ENCODE data around the gene TENM4. TPM values are rescaled to one million over a fixed set of nuclear protein-coding genes. Genes with fewer than 3 reads are reported as not detected.

Gene TENM4
- polyA plus RNA-seq, 1 of the 3 experiments (the other 2 are of a cell fraction) = 16.7 TPM

- no peak overlapping the region for H3K9ac ChIP-seq
- peak overlapping the region in 1 of 2 experiments; percentile 73; a peak in 2 of 4 replicates for H3K27ac ChIP-seq (ENCODE audit: low read depth in 2 of 2, low read length in 1 of 2)
- H4K20me1 ChIP-seq (ENCODE audit: insufficient read depth) = no peaks in the 10 kb centered on the region
- 59% methylated on average over 13 of the region's 16 CpGs for WGBS (ENCODE audit: low lambda C conversion rate)
- H3K4me3 ChIP-seq (ENCODE audit: low read depth in 2 of 2, low read length in 1 of 2) = no peak overlapping the region; a peak in 1 of 4 replicates
- H3K36me3 ChIP-seq (replicated peaks in 1 of 2; ENCODE audit: control insufficient read depth in 1 of 2, insufficient read depth in 2 of 2, low read length in 1 of 2) = no peaks in the 10 kb centered on the region
- POLR2A ChIA-PET = interaction anchor here (0.5 to 1.0 kb wide), 2 partner anchors 34 to 37 kb away, joined by 3 to 4 read pairs; no protein-coding TSS in a partner anchor
- TF ChIP-seq EP300 (IDR thresholded peaks at IDR 0.05; ENCODE audit: borderline replicate concordance in 1 of 2, low read depth in 1 of 2, low read length in 1 of 2) (peak in 1 of 2 experiments; percentile 21; a peak in 1 of 4 replicates), CTCF (IDR thresholded peaks at IDR 0.05) (peak; percentile 70), ELF1 (IDR thresholded peaks at IDR 0.05) (no peak), SMC3 (IDR thresholded peaks at IDR 0.05; ENCODE audit: low read depth, low read length) (peak; percentile 68), JUND (IDR thresholded peaks at IDR 0.05) (no peak), RAD21 (IDR thresholded peaks at IDR 0.05; ENCODE audit: low read length) (peak; percentile 72), TCF12 (IDR thresholded peaks at IDR 0.05) (0 out of 2 replicates have a peak, but pooled peaks have one; percentile 4)
- no peaks in the 10 kb centered on the region for H3K79me2 ChIP-seq (ENCODE audit: insufficient read depth)
- H3F3A ChIP-seq (replicated peaks; ENCODE audit: insufficient read depth) = no peaks in the 10 kb centered on the region
- no peaks in the 10 kb centered on the region for H3K27me3 ChIP-seq (ENCODE audit: insufficient read depth)
- no peak overlapping the region for H3K4me2 ChIP-seq
- H2AFZ ChIP-seq (ENCODE audit: low read depth) = no peak overlapping the region
- no peaks in the 10 kb centered on the region for H3K9me3 ChIP-seq
- no peaks in the 10 kb centered on the region for H3K9me2 ChIP-seq
- H3K4me1 ChIP-seq (ENCODE audit: control insufficient read depth in 1 of 2, insufficient read depth in 2 of 2, low read depth in 1 of 2, low read length in 1 of 2) = peaks cover 6 to 63% of the 10 kb centered on the region in 2 experiments; a peak in 3 of 4 replicates
- CTCF ChIA-PET = interaction anchor here (0.5 to 3.2 kb wide), 21 partner anchors 8 to 418 kb away, joined by 3 to 25 read pairs (median 3); no protein-coding TSS in a partner anchor
- peak; percentile 73 for DNase-seq
These were observed 377.7 kb downstream of the TENM4 start for GRCh38 chr11:79062814-79063762.

GRCh38 chr11:79060081-79060953 lies 380.5 kb downstream of the TENM4 start:
- Histone ChIP-seq H3K36me3 (replicated peaks in 1 of 2; ENCODE audit: control insufficient read depth in 1 of 2, insufficient read depth in 2 of 2, low read length in 1 of 2) (no peaks in the 10 kb centered on the region), H3K79me2 (ENCODE audit: insufficient read depth) (no peaks in the 10 kb centered on the region), H3K4me1 (ENCODE audit: control insufficient read depth in 1 of 2, insufficient read depth in 2 of 2, low read depth in 1 of 2, low read length in 1 of 2) (peaks cover 6 to 54% of the 10 kb centered on the region in 2 experiments; a peak in 3 of 4 replicates), H3K4me3 (ENCODE audit: low read depth in 2 of 2, low read length in 1 of 2) (no peak overlapping the region), H3K9me3 (no peaks in the 10 kb centered on the region), H3F3A (replicated peaks; ENCODE audit: insufficient read depth) (peaks cover 13% of the 10 kb centered on the region), H3K9me2 (no peaks in the 10 kb centered on the region), H2AFZ (ENCODE audit: low read depth) (no peak overlapping the region), H3K9ac (no peak overlapping the region), H3K27ac (ENCODE audit: low read depth in 2 of 2, low read length in 1 of 2) (peak overlapping the region in 1 of 2 experiments; percentile 84; a peak in 3 of 4 replicates), H4K20me1 (ENCODE audit: insufficient read depth) (no peaks in the 10 kb centered on the region), H3K4me2 (peak overlapping the region; percentile 20; the same call in 1 of the 2 replicates), H3K27me3 (ENCODE audit: insufficient read depth) (no peaks in the 10 kb centered on the region)
- CTCF ChIA-PET = interaction anchor here (0.7 to 1.8 kb wide), 16 partner anchors 8 to 444 kb away, joined by 3 to 7 read pairs (median 4); no protein-coding TSS in a partner anchor
- DNase-seq = peak; percentile 57
- POLR2A ChIA-PET = interaction anchor here (0.6 to 1.5 kb wide), 2 partner anchors 20 to 78 kb away, joined by 3 to 5 read pairs; no protein-coding TSS in a partner anchor
- 53% methylated on average over 8 of the region's 9 CpGs for WGBS (ENCODE audit: low lambda C conversion rate)
- TF ChIP-seq EP300 (IDR thresholded peaks at IDR 0.05; ENCODE audit: borderline replicate concordance in 1 of 2, low read depth in 1 of 2, low read length in 1 of 2) (peak in 1 of 2 experiments; percentile 67; a peak in 2 of 4 replicates), TAF1 (IDR thresholded peaks at IDR 0.05; ENCODE audit: borderline replicate concordance, low read depth, low read length) (no peak), FOXJ3 (CRISPR knock-in tag; IDR thresholded peaks at IDR 0.05) (no peak)

All from SK-N-SH (cell line).